Lower leg skin (tissue), 4 donors: Measurements from ENCODE around the gene PLPP2. TPM values are rescaled to one million over a fixed set of nuclear protein-coding genes. Genes with fewer than 3 reads are reported as not detected.

Experiments
- DNase-seq, 2 donors: peaks; one replicate each; pipeline ENCODE4 v3.0.0-alpha.2; 2019; ENCODE audit warnings: low spot score in 2 of 2
- H3K4me3 ChIP-seq: fragments of 200-600 bp; sonication (generic); 2 replicates; pipeline ENCODE4 v1.5.1; 2017; ENCODE audit warnings: mild to moderate bottlenecking, low read depth; ENCODE audit not compliant: poor library complexity, severe bottlenecking
- CTCF ChIP-seq, 3 donors: fragments of 450-650 bp; IDR thresholded peaks; one replicate each; pipeline ENCODE4 v1.5.1; 2016; ENCODE audit warnings: antibody characterized with exemption in 3 of 3, mild to moderate bottlenecking in 3 of 3, moderate library complexity in 2 of 3
- POLR2A ChIP-seq, 2 donors: fragments of 450-650 bp; IDR thresholded peaks; one replicate each; pipeline ENCODE4 v1.6.1; 2016 to 2017; ENCODE audit warnings: antibody characterized with exemption in 2 of 2, mild to moderate bottlenecking in 1 of 2, moderate library complexity in 1 of 2
- WGBS, 2 donors: methylation state at CpG; one replicate each; pipeline ENCODE4 v1.1.5; 2018; 5-methylcytosine and 5-hydroxymethylcytosine counted together
- intact Hi-C: fragments of 100-400 bp; cut with DNase I; formaldehyde crosslinking; loops from one replicate; pipeline ENCODE4 v1.15.0; 2023; ENCODE audit warnings: low total_unique reads
- total RNA-seq, 4 donors: library from RNA; depleted of rRNA; stranded (reverse); fragments of >200 nt; gene quantifications; one replicate each; pipeline ENCODE4 v1.1.0, GENCODE V29; 2016

PLPP2 gene
- total RNA-seq, 4 donors from 2014 or later, result 68.2 to 134 (median 102) TPM

- 94% methylated on average over 2 of the region's 2 CpGs for WGBS, 2 donors
- intact Hi-C loops, result no loop called here
- no peak for DNase-seq
- TF ChIP-seq CTCF (IDR thresholded peaks at IDR 0.05) (no peak), POLR2A (IDR thresholded peaks at IDR 0.05) (no peak)
- H3K4me3 ChIP-seq, result no peak overlapping the region
Observed at GRCh38 chr19:245457-245856, 45.7 kb downstream of the PLPP2 start.

Other genes starting within 250 kb of the PLPP2 start
- gene OR4F17, start 184.3 kb downstream of the PLPP2 start, total RNA-seq, result not detected
- gene MIER2, start 53.4 kb upstream of the PLPP2 start, total RNA-seq, result 10 to 100 TPM; 24.6 to 76.3 (median 51.8) TPM
- 1 to 10 TPM in 3 of 4 donors, under 1 TPM in 1; 0.81 to 3.1 (median 2.1) TPM for gene C2CD4C, start 117.7 kb upstream of the PLPP2 start, total RNA-seq
- 10 to 100 TPM; 14.6 to 25.0 (median 17.8) TPM for gene SHC2, start 169.6 kb upstream of the PLPP2 start, total RNA-seq
- gene MADCAM1, start 205.1 kb upstream of the PLPP2 start, total RNA-seq, result under 1 TPM in 2 of 4 donors, not detected in 2; 0.34 to 0.57 TPM
- 10 to 100 TPM; 23.4 to 73.8 (median 62.1) TPM for gene TPGS1, start 216.1 kb upstream of the PLPP2 start, total RNA-seq
- gene CDC34, start 240.4 kb upstream of the PLPP2 start, total RNA-seq, result 100 to 1,000 TPM; 129 to 214 (median 140) TPM